SH-SY5Y (cell line): ENCODE results near the gene EDEM3.

ENCODE experiments used
- GATA2 ChIP-seq: IDR thresholded peaks from 2 replicates; pipeline ENCODE4 v1.6.1; 2011; ENCODE audit warnings: mild to moderate bottlenecking, low read depth, low read length
- GATA3 ChIP-seq: IDR thresholded peaks from 2 replicates; pipeline ENCODE4 v1.6.1; 2011; ENCODE audit warnings: low read depth, mild to moderate bottlenecking, low read length, moderate library complexity

DNA sequence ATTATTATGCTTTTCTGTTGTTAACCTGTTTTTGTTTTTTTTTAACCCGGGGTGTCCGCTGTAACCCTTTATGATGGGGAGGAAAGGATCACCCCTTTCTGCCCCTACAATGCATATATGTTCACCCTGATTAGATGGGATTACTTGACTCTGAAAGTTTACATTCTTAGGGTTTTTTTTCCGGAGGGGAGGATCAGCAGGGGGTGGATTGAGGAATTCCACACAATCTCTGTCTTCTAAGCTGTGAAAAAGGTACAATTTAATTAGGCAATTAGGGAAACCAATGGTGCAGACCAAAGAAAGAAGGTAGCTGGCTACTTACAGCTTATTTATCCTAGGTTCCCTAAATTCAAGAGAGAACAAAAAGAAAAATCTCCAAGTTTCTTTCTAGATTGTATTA is 58.3 kb downstream of the EDEM3 start:
- TF ChIP-seq GATA2 = no peak
- TF ChIP-seq GATA3 = no peak
